Astrocyte of the cerebellum (primary cell): ENCODE results near the gene HSD17B14.
"Not testable (repeated sequence)": the region's sequence is repeated elsewhere in the genome, so short reads cannot be mapped to it uniquely, and the experiment has no call there.

ENCODE experiments used
- DNase-seq: peaks from one replicate; pipeline ENCODE4 v3.0.0-alpha.2; 2011; ENCODE audit warnings: low read depth
- H3K4me3 ChIP-seq: 2 replicates; pipeline ENCODE4 v1.5.1; 2011; ENCODE audit warnings: mild to moderate bottlenecking, low read depth, low read length, moderate library complexity
- CTCF ChIP-seq: IDR thresholded peaks from 2 replicates; pipeline ENCODE4 v1.5.1; 2012; ENCODE audit warnings: low read length, low read depth, moderate library complexity, mild to moderate bottlenecking; ENCODE audit errors: missing control alignments
- in situ Hi-C: cut with HindIII; loops from 2 replicates; pipeline ENCODE4 v1.10.0; 2017; ENCODE audit warnings: low sequenced_read_pairs

HSD17B14 gene

DNA sequence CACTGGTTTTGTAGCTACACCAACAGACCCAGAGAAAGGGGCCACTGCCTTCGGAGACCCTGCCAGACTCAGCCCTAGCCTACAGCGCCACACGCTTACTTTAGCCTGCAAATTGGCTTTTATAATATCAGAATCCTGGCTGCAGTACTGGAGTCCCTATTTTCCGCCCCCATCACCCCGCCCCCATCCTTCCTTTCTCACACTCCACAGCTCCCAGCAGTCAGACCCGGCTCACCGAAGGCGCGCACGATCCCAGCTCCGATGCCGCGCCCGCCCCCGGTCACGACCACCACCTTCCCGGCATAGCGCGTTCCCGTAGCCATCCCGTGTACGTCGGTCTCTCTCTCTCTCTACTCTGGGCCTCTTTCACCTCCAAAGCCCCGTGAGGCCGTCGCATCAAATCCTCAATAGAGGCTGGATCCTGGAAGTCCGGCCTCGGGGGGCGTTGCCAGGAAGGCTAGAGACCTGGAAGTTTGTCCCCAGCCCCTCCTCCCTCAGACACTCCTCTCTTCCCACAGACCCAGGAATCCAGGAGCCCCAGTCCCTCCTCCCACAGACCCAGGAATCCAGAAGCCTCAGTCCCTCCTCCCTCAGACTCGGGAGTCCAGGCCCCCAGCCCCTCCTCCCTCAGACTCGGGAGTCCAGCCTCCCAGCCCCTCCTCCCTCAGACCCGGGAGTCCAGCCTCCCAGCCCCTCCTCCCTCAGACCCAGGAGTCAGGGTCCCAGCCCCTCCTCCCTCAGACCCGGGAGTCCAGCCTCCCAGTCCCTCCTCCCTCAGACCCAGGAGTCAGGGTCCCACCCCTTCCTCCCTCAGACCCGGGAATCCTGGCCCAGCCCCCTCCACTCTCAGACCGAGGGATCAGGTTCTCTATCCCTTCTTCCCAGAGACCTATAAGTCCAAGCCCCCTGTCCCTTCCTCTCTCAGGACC is at the start of gene HSD17B14:
TSS of gene HSD17B14 (minus strand) at position 403 of the 929 bp plus-strand sequence. CDS start at position 323, 80 bp downstream.
- TF ChIP-seq CTCF: no peak
- in situ Hi-C loops: no loop called here
- DNase-seq: no peak
- peak within 1 kb of the TSS; percentile 57 for H3K4me3 ChIP-seq

DNA sequence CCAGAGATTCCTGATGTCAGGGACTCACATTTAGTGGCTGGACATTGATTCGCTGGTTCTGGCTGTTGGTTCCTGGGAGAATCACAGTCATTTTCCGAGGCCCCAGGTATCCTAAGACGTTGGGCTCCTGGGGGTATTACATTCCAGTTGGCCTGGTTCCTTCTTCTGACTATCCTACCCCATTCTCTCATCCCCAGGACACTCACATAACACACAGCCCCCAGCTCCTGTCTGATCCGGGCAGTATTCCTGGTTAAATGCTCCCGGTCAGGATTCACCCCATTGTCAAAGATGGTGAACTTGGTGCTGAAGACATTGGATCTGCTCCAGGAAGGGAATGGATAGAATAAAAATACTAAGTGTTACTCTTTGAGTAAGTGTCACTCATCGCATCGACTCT is 47.4 kb upstream of the HSD17B14 start:
- in situ Hi-C loops: no loop called here
- TF ChIP-seq CTCF: no peak
- DNase-seq: no peak
- no peak overlapping the region for H3K4me3 ChIP-seq

DNA sequence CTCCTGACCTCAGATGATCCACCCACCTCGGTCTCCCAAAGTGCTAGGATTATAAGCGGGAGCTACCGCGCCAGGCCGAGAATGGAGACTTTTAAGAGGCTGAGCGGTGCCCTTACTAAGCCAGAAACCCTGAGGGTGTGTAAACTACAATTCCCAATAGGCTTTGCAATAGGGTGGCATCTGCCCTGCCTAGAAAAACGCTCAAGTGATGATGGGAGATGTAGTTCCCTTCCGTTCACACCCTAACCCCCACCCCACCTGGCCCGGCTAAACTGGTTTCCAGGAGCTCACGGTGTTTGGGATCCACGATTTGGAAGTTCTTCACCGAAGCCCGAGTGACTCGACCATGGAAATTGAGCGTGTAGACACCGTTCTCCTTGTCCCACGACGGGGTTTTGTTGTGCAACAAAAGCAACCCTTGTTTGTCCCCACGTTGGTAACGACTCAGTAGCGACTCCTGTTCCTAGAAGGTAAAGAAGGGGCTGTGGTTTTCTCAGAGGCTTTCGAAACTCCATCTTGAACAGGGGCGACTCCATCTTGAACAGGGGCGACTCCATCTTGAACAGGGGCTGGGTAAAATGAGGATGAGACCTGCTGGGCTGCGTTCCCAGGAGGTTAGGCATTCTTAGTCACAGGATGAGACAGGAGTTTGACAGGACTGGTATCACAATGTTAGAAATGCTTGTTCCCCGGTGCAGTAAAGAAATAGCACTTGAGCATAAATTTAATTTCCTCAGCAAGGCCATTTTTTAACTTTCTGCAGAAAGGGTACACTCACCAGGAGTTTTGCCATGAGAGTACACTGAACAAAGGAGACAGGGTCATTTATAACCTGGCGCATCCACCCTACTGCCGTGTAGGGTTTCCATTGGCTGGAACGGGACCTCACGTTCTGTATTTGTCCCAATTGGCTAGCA is 45.7 kb upstream of the HSD17B14 start:
- in situ Hi-C loops: no loop called here
- no peak overlapping the region for H3K4me3 ChIP-seq
- no peak for DNase-seq
- no peak for TF ChIP-seq CTCF

DNA sequence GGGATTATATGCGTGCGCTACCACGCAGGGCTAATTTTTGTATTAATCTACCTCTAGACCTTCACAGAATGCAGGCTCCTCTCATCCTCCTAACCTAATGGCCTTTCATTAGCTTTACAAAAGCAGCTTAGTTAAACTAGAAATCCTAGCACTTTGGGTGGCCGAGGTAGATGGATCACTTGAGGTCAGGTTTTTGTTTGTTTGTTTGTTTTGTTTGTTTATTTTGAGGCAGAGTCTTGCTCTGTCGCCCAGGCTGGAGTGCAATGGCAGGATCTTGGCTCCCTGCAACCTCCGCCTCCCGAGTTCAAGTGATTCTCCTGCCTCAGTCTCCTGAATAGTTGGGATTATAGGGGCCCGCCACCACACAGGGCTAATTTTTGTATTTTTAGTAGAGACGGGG is 43.4 kb upstream of the HSD17B14 start:
- in situ Hi-C loops, H3K4me3 ChIP-seq, DNase-seq: not testable (repeated sequence)

DNA sequence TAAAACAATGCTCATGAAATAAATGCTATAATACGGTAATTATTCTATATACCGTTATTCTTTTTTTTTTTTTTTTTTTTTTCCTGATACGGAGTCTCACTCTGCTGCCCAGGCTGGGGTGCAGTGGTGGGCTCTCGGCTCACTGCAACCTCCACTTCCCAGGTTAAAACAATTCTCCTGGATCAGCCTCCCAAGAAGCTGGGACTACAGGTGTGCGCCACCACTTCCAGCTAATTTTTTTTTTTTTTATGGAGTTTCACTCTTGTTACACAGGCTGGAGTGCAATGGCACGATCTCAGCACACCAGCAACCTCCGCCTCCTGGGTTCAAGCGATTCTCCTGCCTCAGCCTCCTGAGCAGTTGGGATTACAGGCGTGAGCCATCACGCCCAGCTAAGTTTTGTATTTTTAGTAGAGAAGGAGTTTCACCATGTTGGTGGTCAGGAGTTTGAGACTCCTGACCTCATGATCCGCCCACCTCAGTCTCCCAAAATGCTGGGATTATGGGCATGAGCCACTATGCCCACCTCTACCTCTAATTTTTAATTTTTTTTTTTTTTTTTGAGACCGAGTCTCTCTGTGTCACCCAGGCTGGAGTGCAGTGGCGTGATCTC is 42.8 kb upstream of the HSD17B14 start:
- DNase-seq: no peak
- no peak overlapping the region for H3K4me3 ChIP-seq
- in situ Hi-C loops: no loop called here
- no peak for TF ChIP-seq CTCF

GRCh38 chr19:48878196-48879024 is 42.1 kb upstream of the HSD17B14 start:
- H3K4me3 ChIP-seq: no peak overlapping the region
- in situ Hi-C loops: no loop called here
- TF ChIP-seq CTCF: no peak
- DNase-seq: no peak
